Astrocyte of the hippocampus (primary cell): Measurements from ENCODE around the gene SF3A2.

Experiments
- DNase-seq: peaks from one replicate; pipeline ENCODE4 v3.0.0; 2011; ENCODE audit warnings: low read depth, low spot score

Gene SF3A2

GRCh38 chr19:2253106-2254063 lies 16.8 kb downstream of the SF3A2 start:
- peak; percentile 32 for DNase-seq

- peak; percentile 78 for DNase-seq
Measured at GRCh38 chr19:2254064-2254872, 17.6 kb downstream of the SF3A2 start.

GRCh38 chr19:2255112-2255845 lies 18.7 kb downstream of the SF3A2 start:
- DNase-seq = no peak

GRCh38 chr19:2255982-2256685 lies 19.5 kb downstream of the SF3A2 start, which contains the start of gene JSRP1:
TSS of gene JSRP1 (minus strand) at chr19:2256417. CDS start at chr19:2255314, 1,103 bp downstream.
- no peak for DNase-seq

- DNase-seq = no peak
Measured at GRCh38 chr19:2259336-2259735, 22.7 kb downstream of the SF3A2 start.

GRCh38 chr19:2260341-2260805 lies 23.7 kb downstream of the SF3A2 start:
- peak; percentile 80 for DNase-seq

- DNase-seq = peak; percentile 39
Measured at GRCh38 chr19:2261438-2262172, 25.0 kb downstream of the SF3A2 start.

- peak; percentile 75 for DNase-seq
Measured at GRCh38 chr19:2266183-2266993, 29.8 kb downstream of the SF3A2 start.

GRCh38 chr19:2268480-2268830 lies 31.8 kb downstream of the SF3A2 start:
- no peak for DNase-seq

GRCh38 chr19:2268861-2269243 lies 32.2 kb downstream of the SF3A2 start:
- no peak for DNase-seq

- peak; percentile 99 for DNase-seq
Measured at GRCh38 chr19:2269244-2270156, 32.9 kb downstream of the SF3A2 start.

GRCh38 chr19:2270157-2270422 lies 33.5 kb downstream of the SF3A2 start:
- DNase-seq = peak; percentile 43

GRCh38 chr19:2270423-2271233 lies 34.0 kb downstream of the SF3A2 start:
- DNase-seq = peak; percentile 92

- DNase-seq = peak; percentile 68
Measured at GRCh38 chr19:2271234-2272103, 34.8 kb downstream of the SF3A2 start.

GRCh38 chr19:2273356-2274184 lies 36.9 kb downstream of the SF3A2 start:
- peak; percentile 86 for DNase-seq

GRCh38 chr19:2274185-2274711 lies 37.6 kb downstream of the SF3A2 start:
- DNase-seq = no peak
